K562 (cell line): ENCODE results near the gene ILKAP. TPM values are rescaled to one million over a fixed set of nuclear protein-coding genes. Genes with fewer than 3 reads are reported as not detected.

Experiments
- ATAC-seq: fragments of 200-7000 bp; cut with Tn5 transposase; 3 replicates; pipeline ENCODE4 v1.9.1; 2020; ENCODE audit warnings: moderate library complexity
- BruUV-seq: library from RNA; stranded (reverse); fragments of 400-500 nt; replicated peaks from 2 replicates; lab custom pipeline; 2021; lab: Mats Ljungman, UMichigan
- CTCF ChIA-PET: fragments of 300-600 bp; formaldehyde crosslinking; extraction: SDS; loops from one replicate; lab custom pipeline; 2021; ENCODE audit warnings: low intra/inter-chr PET ratio; lab: Yijun Ruan, JAX
- POLR2A ChIA-PET: fragments of 300-600, 350-650 bp; sonication (Branson Sonifier 250); formaldehyde crosslinking; extraction: SDS; loops from one replicate; lab custom pipeline; 2021; ENCODE audit warnings: antibody characterized with exemption, inconsistent platforms; lab: Yijun Ruan, JAX
- DNase-seq, 4 experiments: peaks; one replicate each; pipeline versions ENCODE4 v3.0.0 to v3.0.0-alpha.2; 2011 to 2018; ENCODE audit warnings: low spot score in 3 of 4, mixed read lengths in 3 of 4; ENCODE audit errors: extremely low read depth in 1 of 4
- FAIRE-seq: peaks from 2 replicates; lab custom pipeline; 2011; peaks lifted over from hg19 to GRCh38; lab: Jason Lieb, UNC
- H2AFZ ChIP-seq: 2 replicates; pipeline ENCODE4 v1.6.0; 2011; ENCODE audit warnings: low read depth, low read length, control low read depth, inconsistent platforms
- H3K27ac ChIP-seq: fragments of 200-600 bp; 3 replicates; pipeline ENCODE4 v1.8.0; 2011; ENCODE audit warnings: low read depth, mild to moderate bottlenecking, control low read depth, inconsistent platforms, low read length, moderate library complexity, mixed read lengths; ENCODE audit errors: extremely low read depth
- H3K27me3 ChIP-seq, 2 experiments: fragments of 300-600 bp in 1 of 2; 2 replicates in 1 of 2; 3 replicates in 1 of 2; pipeline versions ENCODE4 v1.6.0 to v1.8.0; 2011; ENCODE audit warnings: inconsistent platforms in 2 of 2, low read length in 2 of 2, mild to moderate bottlenecking in 1 of 2, mixed read lengths in 1 of 2, moderate library complexity in 1 of 2; ENCODE audit not compliant: control insufficient read depth in 2 of 2, insufficient read depth in 2 of 2
- H3K36me3 ChIP-seq: fragments of 300-600 bp; 3 replicates; pipeline ENCODE4 v1.8.0; 2011; ENCODE audit warnings: mild to moderate bottlenecking, low read length, inconsistent platforms; ENCODE audit not compliant: control insufficient read depth, insufficient read depth
- H3K4me1 ChIP-seq, 2 experiments: fragments of 200-600 bp in 1 of 2; replicated peaks in 1 of 2; 2 replicates in 1 of 2; 3 replicates in 1 of 2; pipeline versions ENCODE4 v1.5.1 to v1.8.0; 2011; ENCODE audit warnings: inconsistent platforms in 2 of 2, low read length in 2 of 2, mild to moderate bottlenecking in 1 of 2, mixed read lengths in 1 of 2, moderate library complexity in 1 of 2; ENCODE audit not compliant: control insufficient read depth in 2 of 2, insufficient read depth in 2 of 2
- H3K4me2 ChIP-seq: 2 replicates; pipeline ENCODE4 v1.6.1; 2011; ENCODE audit warnings: low read length, control low read depth, inconsistent platforms, mixed read lengths; ENCODE audit not compliant: insufficient read depth
- H3K4me3 ChIP-seq: fragments of 200-600 bp; sonication (generic), shearing (Covaris generic); 2 replicates; pipeline ENCODE4 v1.5.1; 2016; ENCODE audit warnings: control low read depth, inconsistent platforms
- H3K79me2 ChIP-seq: fragments of 200-600 bp; 3 replicates; pipeline ENCODE4 v1.8.0; 2011; ENCODE audit warnings: low read length, inconsistent platforms; ENCODE audit not compliant: control insufficient read depth, insufficient read depth
- H3K9ac ChIP-seq, 2 experiments: 2 replicates each; pipeline versions ENCODE4 v1.6.0 to v1.6.1; 2011; ENCODE audit warnings: low read depth in 2 of 2, low read length in 2 of 2, control low read depth in 1 of 2, inconsistent platforms in 1 of 2, mild to moderate bottlenecking in 1 of 2, mixed read lengths in 1 of 2; ENCODE audit not compliant: insufficient read depth in 1 of 2
- H3K9me1 ChIP-seq: one replicate; pipeline ENCODE4 v1.6.0; 2011; ENCODE audit warnings: inconsistent platforms, mild to moderate bottlenecking, low read length, moderate library complexity; ENCODE audit not compliant: control insufficient read depth, insufficient read depth
- H3K9me3 ChIP-seq: replicated peaks from 2 replicates; pipeline ENCODE4 v1.5.1; 2011; ENCODE audit warnings: low read depth, low read length, inconsistent platforms; ENCODE audit not compliant: control insufficient read depth, insufficient read depth
- H4K20me1 ChIP-seq: replicated peaks from 2 replicates; pipeline ENCODE4 v1.6.1; 2011; ENCODE audit warnings: low read length, inconsistent platforms, mixed read lengths; ENCODE audit not compliant: control insufficient read depth, insufficient read depth
- ETV5 ChIP-seq: sonication (generic); formaldehyde crosslinking; IDR thresholded peaks from 2 replicates; pipeline ENCODE4 v1.4.0; 2020; ENCODE audit warnings: low read depth, mild to moderate bottlenecking, missing genetic modification reagents
- EWSR1 ChIP-seq: fragments of 450-650 bp; IDR thresholded peaks from 2 replicates; pipeline ENCODE4 v1.6.1; 2018; ENCODE audit warnings: borderline replicate concordance, mild to moderate bottlenecking, low read depth, moderate library complexity; ENCODE audit not compliant: partially characterized antibody
- HDAC3 ChIP-seq: fragments of 450-650 bp; IDR thresholded peaks from 2 replicates; pipeline ENCODE4 v1.6.1; 2018; ENCODE audit warnings: borderline replicate concordance, mild to moderate bottlenecking, moderate library complexity; ENCODE audit not compliant: partially characterized antibody
- NRF1 ChIP-seq, 2 experiments: fragments of 450-650 bp; IDR thresholded peaks in 1 of 2; conservative IDR thresholded peaks in 1 of 2; 2 replicates each; pipeline ENCODE4 v1.6.1; 2014; ENCODE audit warnings: mild to moderate bottlenecking in 2 of 2
- PYGO2 ChIP-seq: fragments of 450-650 bp; IDR thresholded peaks from 2 replicates; pipeline ENCODE4 v1.6.1; 2016; ENCODE audit warnings: mild to moderate bottlenecking, missing genetic modification characterization, moderate library complexity, missing compliant biosample characterization
- SREBF2 ChIP-seq: sonication (generic); formaldehyde crosslinking; IDR thresholded peaks from 2 replicates; pipeline ENCODE4 v1.4.0; 2020; ENCODE audit warnings: mild to moderate bottlenecking, missing genetic modification reagents
- TAF15 ChIP-seq: fragments of 200-400 bp; formaldehyde crosslinking; IDR thresholded peaks from 2 replicates; pipeline ENCODE4 v1.6.1; 2017; ENCODE audit warnings: mild to moderate bottlenecking, low read depth, low read length, moderate library complexity
- ZEB2 ChIP-seq: fragments of 450-650 bp; IDR thresholded peaks from 2 replicates; pipeline ENCODE4 v1.6.1; 2016
- ZNF143 ChIP-seq: sonication (generic); formaldehyde crosslinking; IDR thresholded peaks from 2 replicates; pipeline ENCODE4 v1.9.0; 2022; ENCODE audit warnings: mild to moderate bottlenecking, missing genetic modification reagents
- ZNF77 ChIP-seq: fragments of 250-450 bp; sonication (Bioruptor Pico); IDR thresholded peaks from 2 replicates; pipeline ENCODE4 v1.5.0; 2020
- WGBS: fragments of 100-300 bp; shearing (Covaris generic); methylation state at CpG from one replicate; pipeline ENCODE4 v1.1.6; 2016; ENCODE audit warnings: low coverage, mixed read lengths; ENCODE audit not compliant: insufficient coverage; ENCODE audit errors: missing lambda C conversion rate; 5-methylcytosine and 5-hydroxymethylcytosine counted together
- in situ Hi-C: fragments of 300-500 bp; cut with MboI; formaldehyde crosslinking; loops from 4 replicates; pipeline ENCODE4 v1.15.0; 2018; ENCODE audit warnings: inconsistent platforms, mixed read lengths
- intact Hi-C: fragments of 100-400 bp; cut with micrococcal nuclease; formaldehyde crosslinking; loops from 2 replicates; pipeline ENCODE4 v1.14.2; 2022
- polyA plus RNA-seq, 8 experiments: library from polyadenylated mRNA; depleted of rRNA in 4 of 8; stranded (reverse) in 5 of 8; unstranded in 3 of 8; fragments of >200 nt; fragmentation: Nextera tagmentation in 2 of 8; fragmentation: Illumina TruSeq in 1 of 8; extraction: Ambion mirVana in 2 of 8; extraction: Trizol in 1 of 8; gene quantifications; 2 replicates each; pipeline versions ENCODE4 v1.2.1 to v1.2.3, GENCODE V29; 2011 to 2014; ENCODE audit warnings: inconsistent platforms in 1 of 8, missing spikeins in 1 of 8
- total RNA-seq, 7 experiments: library from RNA; depleted of rRNA in 6 of 7; stranded (reverse); fragments of >200 nt in 6 of 7; fragmentation: Illumina TruSeq in 2 of 7; extraction: Trizol in 2 of 7; gene quantifications; 2 replicates each; pipeline versions ENCODE4 v1.2.1 to v1.2.3, GENCODE V29; 2011 to 2021; ENCODE audit warnings: low replicate concordance in 1 of 7
- TF ChIP-seq, protein P1 (sequence below): fragments of 250-450 bp; sonication (Bioruptor Pico); IDR thresholded peaks from 2 replicates; pipeline ENCODE4 v1.8.0; 2021; ENCODE audit warnings: borderline replicate concordance, mild to moderate bottlenecking, moderate library complexity; ENCODE audit not compliant: poor library complexity, severe bottlenecking
- TF ChIP-seq, protein P2 (sequence below): IDR thresholded peaks from 2 replicates; pipeline ENCODE4 v1.6.1; 2016; ENCODE audit warnings: missing genetic modification characterization, missing compliant biosample characterization
- TF ChIP-seq, protein P3 (sequence below): fragments of 250-450 bp; sonication (Bioruptor Pico); IDR thresholded peaks from 2 replicates; pipeline ENCODE4 v1.8.0; 2021; ENCODE audit warnings: moderate library complexity, mild to moderate bottlenecking, inconsistent platforms
- TF ChIP-seq, protein P4 (sequence below): fragments of 250-450 bp; sonication (Bioruptor Pico); IDR thresholded peaks from 2 replicates; pipeline ENCODE4 v1.4.0; 2020; ENCODE audit warnings: mild to moderate bottlenecking, moderate library complexity

Gene ILKAP
- total and polyA plus RNA-seq, 9 of the 15 experiments (the other 6 are each of a cell fraction or from before 2014, with no cell fraction given), result 3.1 to 43.9 (median 20.7) TPM

DNA sequence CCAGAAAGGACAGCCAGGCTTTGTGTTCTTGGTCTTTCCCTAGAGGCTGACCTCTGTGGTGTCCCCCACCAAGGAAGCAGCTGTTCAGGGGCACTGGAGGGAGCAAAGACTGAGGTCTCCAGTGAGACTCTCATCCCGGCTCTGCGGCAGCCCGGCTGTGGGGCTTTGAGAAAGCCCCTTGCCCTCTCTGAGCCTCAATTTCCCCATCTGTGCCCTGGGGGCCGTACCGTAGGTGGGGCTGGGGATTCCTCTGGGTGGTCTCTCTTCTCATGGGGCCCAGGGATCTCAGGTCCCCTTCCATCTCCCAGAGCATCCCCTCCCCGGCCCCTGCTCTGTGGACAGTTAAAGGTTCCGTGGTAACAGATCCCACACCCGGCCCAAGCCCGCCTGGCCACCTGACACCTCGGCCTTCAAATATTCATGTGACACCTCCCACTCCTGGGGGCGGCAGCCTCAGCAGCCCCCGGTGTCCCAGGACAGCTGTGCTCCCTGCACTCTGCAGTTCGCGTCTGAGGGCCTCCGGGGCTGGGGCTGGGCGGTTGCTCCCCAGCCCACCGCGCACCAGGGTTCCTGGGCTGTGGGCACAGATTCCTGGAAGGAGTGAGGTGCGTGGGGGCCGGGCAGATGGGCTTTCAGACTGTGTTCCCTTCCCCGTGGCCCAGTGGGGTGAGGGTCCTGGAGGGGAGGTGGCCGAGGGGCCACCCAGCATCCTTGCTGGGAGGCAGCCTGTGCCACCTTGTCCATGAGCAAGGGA, 80.1 kb downstream of the ILKAP start:
- intact Hi-C loops, result no loop called here
- DNase-seq (no peak), FAIRE-seq (no peak), ATAC-seq (no peak)
- Histone ChIP-seq H3K79me2 (no peaks in the 10 kb centered on the region), H2AFZ (no peak overlapping the region), H3K9me1 (no peaks in the 10 kb centered on the region), H3K9ac (no peak overlapping the region), H3K9me3 (0 out of 2 replicates have a peak, but pooled peaks cover 2% of the 10 kb centered on the region), H3K4me3 (no peak overlapping the region), H3K27me3 (peaks cover 5 to 41% of the 10 kb centered on the region in 2 experiments; a peak in 4 of 5 replicates), H3K4me2 (no peak overlapping the region), H4K20me1 (no peaks in the 10 kb centered on the region), H3K4me1 (peaks cover 0 to 46% of the 10 kb centered on the region in 2 experiments; a peak in 3 of 5 replicates), H3K36me3 (no peaks in the 10 kb centered on the region), H3K27ac (no peak overlapping the region)
- CTCF ChIA-PET, result interaction anchor here (0.7 kb wide), 1 partner anchor 268 kb away, joined by 4 read pairs; no protein-coding TSS in a partner anchor
- WGBS, result 0% methylated on average over 1 of the region's 22 CpGs
- no TSS peak for BruUV-seq
- POLR2A ChIA-PET, result no interaction called here
- in situ Hi-C loops, result no loop called here
- TF ChIP-seq NRF1 (conservative IDR thresholded peaks at IDR 0.05 in 1 of 2, IDR thresholded peaks at IDR 0.05 in 1 of 2) (no peak), ZNF77 (CRISPR knock-in tag) (no peak), HDAC3 (no peak), ZNF143 (no peak), ZEB2 (no peak), TAF15 (no peak), SREBF2 (no peak), ETV5 (no peak), EWSR1 (no peak), PYGO2 (tag) (no peak)
- TF ChIP-seq, protein P1, sequence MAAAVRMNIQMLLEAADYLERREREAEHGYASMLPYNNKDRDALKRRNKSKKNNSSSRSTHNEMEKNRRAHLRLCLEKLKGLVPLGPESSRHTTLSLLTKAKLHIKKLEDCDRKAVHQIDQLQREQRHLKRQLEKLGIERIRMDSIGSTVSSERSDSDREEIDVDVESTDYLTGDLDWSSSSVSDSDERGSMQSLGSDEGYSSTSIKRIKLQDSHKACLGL (CRISPR knock-in tag), result no peak
- TF ChIP-seq, protein P2, sequence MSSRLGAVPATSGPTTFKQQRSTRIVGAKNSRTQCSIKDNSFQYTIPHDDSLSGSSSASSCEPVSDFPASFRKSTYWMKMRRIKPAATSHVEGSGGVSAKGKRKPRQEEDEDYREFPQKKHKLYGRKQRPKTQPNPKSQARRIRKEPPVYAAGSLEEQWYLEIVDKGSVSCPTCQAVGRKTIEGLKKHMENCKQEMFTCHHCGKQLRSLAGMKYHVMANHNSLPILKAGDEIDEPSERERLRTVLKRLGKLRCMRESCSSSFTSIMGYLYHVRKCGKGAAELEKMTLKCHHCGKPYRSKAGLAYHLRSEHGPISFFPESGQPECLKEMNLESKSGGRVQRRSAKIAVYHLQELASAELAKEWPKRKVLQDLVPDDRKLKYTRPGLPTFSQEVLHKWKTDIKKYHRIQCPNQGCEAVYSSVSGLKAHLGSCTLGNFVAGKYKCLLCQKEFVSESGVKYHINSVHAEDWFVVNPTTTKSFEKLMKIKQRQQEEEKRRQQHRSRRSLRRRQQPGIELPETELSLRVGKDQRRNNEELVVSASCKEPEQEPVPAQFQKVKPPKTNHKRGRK (tag), result no peak
- TF ChIP-seq, protein P3, sequence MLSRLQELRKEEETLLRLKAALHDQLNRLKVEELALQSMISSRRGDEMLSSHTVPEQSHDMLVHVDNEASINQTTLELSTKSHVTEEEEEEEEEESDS, result no peak
- TF ChIP-seq, protein P4, sequence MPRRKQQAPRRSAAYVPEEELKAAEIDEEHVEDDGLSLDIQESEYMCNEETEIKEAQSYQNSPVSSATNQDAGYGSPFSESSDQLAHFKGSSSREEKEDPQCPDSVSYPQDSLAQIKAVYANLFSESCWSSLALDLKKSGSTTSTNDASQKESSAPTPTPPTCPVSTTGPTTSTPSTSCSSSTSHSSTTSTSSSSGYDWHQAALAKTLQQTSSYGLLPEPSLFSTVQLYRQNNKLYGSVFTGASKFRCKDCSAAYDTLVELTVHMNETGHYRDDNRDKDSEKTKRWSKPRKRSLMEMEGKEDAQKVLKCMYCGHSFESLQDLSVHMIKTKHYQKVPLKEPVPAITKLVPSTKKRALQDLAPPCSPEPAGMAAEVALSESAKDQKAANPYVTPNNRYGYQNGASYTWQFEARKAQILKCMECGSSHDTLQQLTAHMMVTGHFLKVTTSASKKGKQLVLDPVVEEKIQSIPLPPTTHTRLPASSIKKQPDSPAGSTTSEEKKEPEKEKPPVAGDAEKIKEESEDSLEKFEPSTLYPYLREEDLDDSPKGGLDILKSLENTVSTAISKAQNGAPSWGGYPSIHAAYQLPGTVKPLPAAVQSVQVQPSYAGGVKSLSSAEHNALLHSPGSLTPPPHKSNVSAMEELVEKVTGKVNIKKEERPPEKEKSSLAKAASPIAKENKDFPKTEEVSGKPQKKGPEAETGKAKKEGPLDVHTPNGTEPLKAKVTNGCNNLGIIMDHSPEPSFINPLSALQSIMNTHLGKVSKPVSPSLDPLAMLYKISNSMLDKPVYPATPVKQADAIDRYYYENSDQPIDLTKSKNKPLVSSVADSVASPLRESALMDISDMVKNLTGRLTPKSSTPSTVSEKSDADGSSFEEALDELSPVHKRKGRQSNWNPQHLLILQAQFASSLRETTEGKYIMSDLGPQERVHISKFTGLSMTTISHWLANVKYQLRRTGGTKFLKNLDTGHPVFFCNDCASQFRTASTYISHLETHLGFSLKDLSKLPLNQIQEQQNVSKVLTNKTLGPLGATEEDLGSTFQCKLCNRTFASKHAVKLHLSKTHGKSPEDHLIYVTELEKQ (CRISPR knock-in tag), result no peak
